ENCODE data around the gene ZFAND2B. TPM values are rescaled to one million over a fixed set of nuclear protein-coding genes. Genes with fewer than 3 reads are reported as not detected.

The ZFAND2B gene
- total and polyA plus RNA-seq, 9 donors: 14.3 to 45.6 (median 32.1) TPM

GRCh38 chr2:219178377-219179175 lies 28.0 kb upstream of the ZFAND2B start:
- H3K4me1 ChIP-seq (ENCODE audit: insufficient read depth): peaks cover 8% of the 10 kb centered on the region
- 3 to 6% (median 5%) methylated on average over 27 to 45 of the region's 45 CpGs for WGBS, 3 donors
- H3K36me3 ChIP-seq: no peaks in the 10 kb centered on the region

GRCh38 chr2:219179601-219180465 lies 26.7 kb upstream of the ZFAND2B start:
- TF ChIP-seq CTCF (IDR thresholded peaks at IDR 0.05): no peak
- TF ChIP-seq POLR2A (IDR thresholded peaks at IDR 0.05): no peak
- TF ChIP-seq EP300 (IDR thresholded peaks at IDR 0.05): no peak
- H3K4me1 ChIP-seq (ENCODE audit: insufficient read depth): peaks cover 8% of the 10 kb centered on the region
- no peaks in the 10 kb centered on the region for H3K36me3 ChIP-seq
- no peaks in the 10 kb centered on the region for H3K9me3 ChIP-seq
- H3K4me3 ChIP-seq: no peak overlapping the region
- peak in 1 of 5 donors; percentile 12 for DNase-seq
- H3K27ac ChIP-seq: no peak overlapping the region
- H3K27me3 ChIP-seq: no peaks in the 10 kb centered on the region
- intact Hi-C loops (cut with DNase I): loop anchor here in 2 of 4 donors (5.0 to 10.0 kb wide), 4 partner anchors 37 to 1165 kb away; partner anchors contain the start of genes ABCB6 (in 2 of the 2), ANKZF1 (in 1 of the 2) and ATG9A (in 1 of the 2)
- 90 to 93% (median 91%) methylated on average over 9 of the region's 9 CpGs for WGBS, 3 donors

More at GRCh38 chr2:219178377-219179175, 28.0 kb upstream of the ZFAND2B start:
- Histone ChIP-seq H3K27ac (peak overlapping the region; percentile 87 to 94), H3K9me3 (no peaks in the 10 kb centered on the region), H3K4me3 (peak overlapping the region; percentile 97), H3K27me3 (no peaks in the 10 kb centered on the region)
- DNase-seq: peak in 3 of 5 donors; percentile 62 to 79 (median 73)
- intact Hi-C loops (cut with DNase I): loop anchor here in 2 of 4 donors (5.0 to 10.0 kb wide), 4 partner anchors 39 to 1164 kb away; partner anchors contain the start of genes ABCB6 (in 1 of the 2), ANKZF1 (in 1 of the 2) and ATG9A (in 1 of the 2)
- no peak for TF ChIP-seq POLR2A (IDR thresholded peaks at IDR 0.05)
- no peak for TF ChIP-seq EP300 (IDR thresholded peaks at IDR 0.05)
- TF ChIP-seq CTCF (IDR thresholded peaks at IDR 0.05): no peak

- WGBS, 3 donors: 87% methylated on average over 5 of the region's 5 CpGs
- TF ChIP-seq CTCF (IDR thresholded peaks at IDR 0.05) (no peak), POLR2A (IDR thresholded peaks at IDR 0.05) (no peak), EP300 (IDR thresholded peaks at IDR 0.05) (no peak)
- no peak overlapping the region for H3K4me3 ChIP-seq
- intact Hi-C loops (cut with DNase I): loop anchor here in 1 of 4 donors (5.0 kb wide), 1 partner anchor 36 kb away; the partner anchor contains the start of gene ABCB6
- DNase-seq: peak in 1 of 5 donors; percentile 6
- H3K27ac ChIP-seq: no peak overlapping the region
- no peaks in the 10 kb centered on the region for H3K36me3 ChIP-seq
- H3K4me1 ChIP-seq (ENCODE audit: insufficient read depth): peaks cover 8% of the 10 kb centered on the region
- no peaks in the 10 kb centered on the region for H3K9me3 ChIP-seq
- no peaks in the 10 kb centered on the region for H3K27me3 ChIP-seq
Observed at GRCh38 chr2:219180961-219181360, 25.6 kb upstream of the ZFAND2B start.

- TF ChIP-seq CTCF (IDR thresholded peaks at IDR 0.05) (no peak), EP300 (IDR thresholded peaks at IDR 0.05) (no peak), POLR2A (IDR thresholded peaks at IDR 0.05) (no peak)
- H3K27ac ChIP-seq: no peak overlapping the region
- 86 to 92% (median 88%) methylated on average over 6 of the region's 6 CpGs for WGBS, 3 donors
- H3K4me1 ChIP-seq (ENCODE audit: insufficient read depth): peaks cover 8% of the 10 kb centered on the region
- H3K9me3 ChIP-seq: no peaks in the 10 kb centered on the region
- H3K4me3 ChIP-seq: no peak overlapping the region
- intact Hi-C loops (cut with DNase I): loop anchor here in 1 of 4 donors (5.0 kb wide), 1 partner anchor 36 kb away; the partner anchor contains the start of gene ABCB6
- peak in 1 of 5 donors; percentile 12 for DNase-seq
- H3K27me3 ChIP-seq: no peaks in the 10 kb centered on the region
- H3K36me3 ChIP-seq: no peaks in the 10 kb centered on the region
Observed at GRCh38 chr2:219181531-219181930, 25.1 kb upstream of the ZFAND2B start.
